Upper lobe of left lung (tissue), 6 donors: ENCODE results near the gene PDE9A. TPM values are rescaled to one million over a fixed set of nuclear protein-coding genes. Genes with fewer than 3 reads are reported as not detected.
A peak's percentile ranks its signal among the peaks of the same experiment; 100 is the strongest.

Source experiments
- ATAC-seq, 2 donors: fragments of 200-7000 bp; cut with Tn5 transposase; one replicate each; pipeline ENCODE4 v1.9.1; 2022; ENCODE audit warnings: mild to moderate bottlenecking in 2 of 2, moderate library complexity in 2 of 2; ENCODE audit not compliant: low FRiP score in 2 of 2
- DNase-seq, 2 donors: peaks; one replicate each; pipeline ENCODE4 v3.0.0-alpha.2; 2019 to 2020
- H3K27ac ChIP-seq, 4 donors: fragments of 200-600 bp; sonication (generic); one replicate each; pipeline ENCODE4 v1.5.1; 2016 to 2019
- H3K27me3 ChIP-seq, 4 donors: fragments of 200-600 bp; sonication (generic); one replicate each; pipeline ENCODE4 v1.5.1; 2017 to 2019
- H3K36me3 ChIP-seq, 4 donors: fragments of 200-600 bp; sonication (generic); one replicate each; pipeline ENCODE4 v1.5.1; 2016 to 2019
- H3K4me1 ChIP-seq, 4 donors: fragments of 200-600 bp; sonication (generic); one replicate each; pipeline ENCODE4 v1.5.1; 2018 to 2019
- H3K4me3 ChIP-seq, 4 donors: fragments of 200-600 bp; sonication (generic); one replicate each; pipeline ENCODE4 v1.5.1; 2017 to 2019; ENCODE audit warnings: mild to moderate bottlenecking in 2 of 4, moderate library complexity in 1 of 4
- H3K9me3 ChIP-seq, 4 donors: fragments of 200-600 bp; sonication (generic); one replicate each; pipeline ENCODE4 v1.5.1; 2018 to 2019
- CTCF ChIP-seq, 6 experiments: fragments of 450-650 bp in 4 of 6; fragments of 200-600 bp in 2 of 6; sonication (generic) in 2 of 6; IDR thresholded peaks; one replicate each; pipeline ENCODE4 v1.5.1; 2016 to 2019; ENCODE audit warnings: antibody characterized with exemption in 6 of 6
- EP300 ChIP-seq, 4 donors: sonication (generic); formaldehyde crosslinking; IDR thresholded peaks; one replicate each; pipeline ENCODE4 v1.5.1; 2017; ENCODE audit warnings: antibody characterized with exemption in 4 of 4, control low read depth in 2 of 4
- POLR2A ChIP-seq, 4 donors: fragments of 450-650 bp; IDR thresholded peaks; one replicate each; pipeline ENCODE4 v1.5.1; 2016 to 2017; ENCODE audit warnings: antibody characterized with exemption in 4 of 4, mild to moderate bottlenecking in 2 of 4
- POLR2AphosphoS5 ChIP-seq, 2 donors: sonication (generic); formaldehyde crosslinking; IDR thresholded peaks; one replicate each; pipeline ENCODE4 v1.5.1; 2017; ENCODE audit warnings: antibody characterized with exemption in 2 of 2
- WGBS, 2 donors: methylation state at CpG; one replicate each; pipeline ENCODE4 v1.1.5; 2017 to 2018; 5-methylcytosine and 5-hydroxymethylcytosine counted together
- total RNA-seq, 6 donors: library from RNA; depleted of rRNA in 4 of 6; stranded (reverse); fragments of >200 nt in 4 of 6; gene quantifications; one replicate each; pipeline versions ENCODE4 v1.1.0 to v1.2.1, GENCODE V29; 2016 to 2021
- donor health status: DM: no; HTN: no; CAD: no; lungs with moderate emphysema.
- donor health status: DM: no; HTN: yes; CAD: no; lungs with severe emphysema.

PDE9A gene
- total RNA-seq, 6 donors from 2014 or later = 4.0 to 12.4 (median 6.6) TPM

DNA sequence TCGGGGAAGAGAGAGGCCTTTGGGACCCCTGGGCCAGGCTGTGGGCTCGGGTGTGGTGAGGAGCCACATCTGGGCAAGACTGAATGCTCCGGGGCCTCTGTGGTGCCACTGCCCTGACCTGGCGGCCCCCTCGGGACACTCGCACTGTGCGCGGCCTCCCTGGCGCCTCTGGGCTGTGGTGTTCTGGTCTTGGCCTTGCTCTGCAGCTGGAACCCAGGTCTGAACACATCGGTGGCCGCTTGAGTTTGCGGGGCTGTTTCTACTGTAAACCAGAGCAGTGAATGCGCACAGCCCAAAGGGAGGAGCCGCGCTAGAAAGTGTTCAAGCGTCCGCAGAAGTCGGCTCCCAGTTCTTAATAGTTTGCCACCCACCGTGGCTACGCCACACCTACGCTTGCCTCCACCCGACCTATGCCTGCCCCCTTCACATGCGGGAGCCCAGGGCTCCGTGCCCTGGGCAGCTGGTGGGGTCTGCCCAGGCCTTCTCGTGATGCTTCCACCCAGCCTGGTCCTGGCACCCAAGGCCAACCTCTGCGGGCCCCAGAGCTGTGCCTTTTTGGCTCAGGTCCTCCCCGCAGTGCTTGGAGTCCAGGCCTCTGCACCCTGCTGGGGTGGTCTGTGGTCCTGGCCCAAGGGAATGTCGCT lies 4.4 kb downstream of the PDE9A start:
- peak in 1 of 2 donors; percentile 80 for DNase-seq
- no peaks in the 10 kb centered on the region for H3K9me3 ChIP-seq
- WGBS, 2 donors = 90 to 92% methylated on average over 14 to 26 of the region's 28 CpGs
- H3K4me3 ChIP-seq = no peak overlapping the region
- H3K36me3 ChIP-seq = no peaks in the 10 kb centered on the region
- no peak for TF ChIP-seq POLR2AphosphoS5 (IDR thresholded peaks at IDR 0.05)
- no peak for TF ChIP-seq EP300 (IDR thresholded peaks at IDR 0.05)
- no peak for TF ChIP-seq POLR2A (IDR thresholded peaks at IDR 0.05)
- no peak for TF ChIP-seq CTCF (IDR thresholded peaks at IDR 0.05)
- ATAC-seq = no peak
- H3K27me3 ChIP-seq = peaks cover 0 to 19% (median 3%) of the 10 kb centered on the region in 4 donors
- peaks cover 18 to 30% (median 19%) of the 10 kb centered on the region in 4 donors for H3K4me1 ChIP-seq
- H3K27ac ChIP-seq = no peak overlapping the region

DNA sequence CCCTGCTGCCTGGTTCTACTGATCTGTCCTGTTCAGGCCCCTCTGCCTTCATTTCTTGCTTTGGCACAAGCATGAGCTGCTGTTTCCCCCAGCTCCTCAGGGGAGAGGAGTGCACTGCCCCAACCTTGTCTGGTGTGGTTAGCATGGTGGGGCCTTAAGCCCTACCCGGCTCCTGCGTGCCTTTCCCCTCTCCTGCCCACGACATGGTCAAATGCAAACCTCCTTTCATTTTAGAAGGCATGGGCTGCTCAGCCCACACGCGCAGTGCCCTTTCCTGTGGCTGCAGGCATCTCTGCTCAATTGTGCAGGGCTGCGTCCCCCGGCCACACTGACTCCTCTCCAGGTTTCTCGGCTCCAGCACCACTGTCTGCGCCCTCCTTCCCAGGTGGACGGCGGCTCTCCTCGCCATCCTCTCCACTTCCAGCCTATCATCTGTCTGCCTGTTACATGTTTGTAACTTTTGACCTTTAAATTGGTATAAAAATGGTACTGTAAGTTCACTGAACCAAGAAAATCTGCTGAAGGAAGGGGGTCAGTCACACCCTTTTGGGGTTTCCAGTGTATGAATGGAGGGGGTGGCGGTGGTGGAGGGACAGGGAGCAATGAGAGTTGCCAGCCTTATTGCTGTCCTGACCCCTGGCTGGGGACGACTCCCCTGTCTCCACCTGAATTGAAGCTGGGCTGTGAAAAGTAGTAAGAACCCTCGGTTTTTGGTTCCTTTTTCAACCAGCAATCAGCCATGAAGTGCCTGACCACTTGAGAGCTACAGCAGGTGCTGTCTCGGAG lies 5.1 kb downstream of the PDE9A start:
- ATAC-seq = no peak
- no peak for DNase-seq
- Histone ChIP-seq H3K27ac (no peak overlapping the region), H3K4me3 (no peak overlapping the region), H3K4me1 (peaks cover 13 to 24% (median 14%) of the 10 kb centered on the region in 4 donors), H3K9me3 (no peaks in the 10 kb centered on the region), H3K36me3 (no peaks in the 10 kb centered on the region), H3K27me3 (peaks cover 0 to 18% (median 3%) of the 10 kb centered on the region in 4 donors)
- TF ChIP-seq CTCF (IDR thresholded peaks at IDR 0.05) (no peak), POLR2AphosphoS5 (IDR thresholded peaks at IDR 0.05) (no peak), EP300 (IDR thresholded peaks at IDR 0.05) (no peak), POLR2A (IDR thresholded peaks at IDR 0.05) (no peak)
- WGBS, 2 donors = 88 to 89% methylated on average over 16 of the region's 16 CpGs

GRCh38 chr21:42659416-42660117 lies 6.1 kb downstream of the PDE9A start:
- no peak overlapping the region for H3K4me3 ChIP-seq
- WGBS, 2 donors = 67 to 84% methylated on average over 16 to 21 of the region's 21 CpGs
- TF ChIP-seq POLR2A (IDR thresholded peaks at IDR 0.05) (no peak), CTCF (IDR thresholded peaks at IDR 0.05) (no peak), EP300 (IDR thresholded peaks at IDR 0.05) (no peak), POLR2AphosphoS5 (IDR thresholded peaks at IDR 0.05) (no peak)
- ATAC-seq (no peak), DNase-seq (no peak)
- peaks cover 5 to 14% (median 6%) of the 10 kb centered on the region in 4 donors for H3K4me1 ChIP-seq
- no peaks in the 10 kb centered on the region for H3K9me3 ChIP-seq
- H3K27ac ChIP-seq = no peak overlapping the region
- no peaks in the 10 kb centered on the region for H3K36me3 ChIP-seq
- peaks cover 0 to 8% (median 0%) of the 10 kb centered on the region in 4 donors for H3K27me3 ChIP-seq

DNA sequence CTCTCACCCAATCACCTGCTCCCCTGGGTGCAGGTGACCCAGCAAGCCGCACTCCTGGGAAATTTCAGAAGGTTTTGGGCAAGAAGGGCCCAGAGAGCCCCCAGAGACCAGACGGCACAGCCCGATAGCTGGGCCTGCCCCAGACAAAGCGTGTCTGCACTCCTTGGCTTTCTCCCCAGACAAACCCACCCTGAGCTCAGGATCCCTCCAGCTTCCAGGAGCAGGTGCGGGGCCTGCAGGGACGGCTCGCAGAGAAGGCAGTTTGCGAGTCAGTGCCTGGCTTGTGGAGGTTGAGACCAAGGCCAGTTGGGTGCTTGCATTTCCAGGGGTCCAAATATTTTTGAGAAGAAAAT lies 6.7 kb downstream of the PDE9A start:
- H3K27ac ChIP-seq = no peak overlapping the region
- DNase-seq (no peak), ATAC-seq (no peak)
- WGBS, 2 donors = 95 to 98% methylated on average over 7 to 8 of the region's 8 CpGs
- peaks cover 0 to 9% (median under 1%) of the 10 kb centered on the region in 4 donors for H3K4me1 ChIP-seq
- H3K9me3 ChIP-seq = no peaks in the 10 kb centered on the region
- H3K27me3 ChIP-seq = peaks cover 0 to 4% (median 0%) of the 10 kb centered on the region in 4 donors
- no peaks in the 10 kb centered on the region for H3K36me3 ChIP-seq
- H3K4me3 ChIP-seq = no peak overlapping the region
- TF ChIP-seq EP300 (IDR thresholded peaks at IDR 0.05) = no peak
- no peak for TF ChIP-seq CTCF (IDR thresholded peaks at IDR 0.05)
- TF ChIP-seq POLR2AphosphoS5 (IDR thresholded peaks at IDR 0.05) = no peak
- TF ChIP-seq POLR2A (IDR thresholded peaks at IDR 0.05) = no peak
